Measurements from ENCODE around the gene ERP27. TPM values are rescaled to one million over a fixed set of nuclear protein-coding genes. Genes with fewer than 3 reads are reported as not detected.

The ERP27 gene
- total and polyA plus RNA-seq, 12 donors, result 0.18 to 3.0 (median 1.2) TPM; not detected in 2

GRCh38 chr12:14934511-14934910 lies 3.8 kb downstream of the ERP27 start:
- no peak overlapping the region for H3K27ac ChIP-seq
- no peak overlapping the region for H3K4me3 ChIP-seq
- no peaks in the 10 kb centered on the region for H3K27me3 ChIP-seq
- 96 to 100% (median 98%) methylated on average over 2 of the region's 2 CpGs for WGBS, 4 donors
- intact Hi-C loops (cut with DNase I), result no loop called here
- no peaks in the 10 kb centered on the region for H3K9me3 ChIP-seq (replicated peaks in 1 of 3)
- H3K4me1 ChIP-seq (replicated peaks in 1 of 2), result no peaks in the 10 kb centered on the region
- no peak for DNase-seq
- H3K36me3 ChIP-seq (replicated peaks in 1 of 2), result no peaks in the 10 kb centered on the region
- TF ChIP-seq POLR2A (IDR thresholded peaks at IDR 0.05), result no peak
- no peak for TF ChIP-seq CTCF (IDR thresholded peaks at IDR 0.05)

GRCh38 chr12:14931791-14932560 lies 6.4 kb downstream of the ERP27 start:
- Histone ChIP-seq H3K4me3 (no peak overlapping the region), H3K4me1 (replicated peaks in 1 of 2) (no peaks in the 10 kb centered on the region), H3K36me3 (replicated peaks in 1 of 2) (no peaks in the 10 kb centered on the region), H3K27me3 (no peaks in the 10 kb centered on the region), H3K9me3 (replicated peaks in 1 of 3) (no peaks in the 10 kb centered on the region), H3K27ac (no peak overlapping the region)
- intact Hi-C loops (cut with DNase I), result no loop called here
- WGBS, 4 donors, result 86 to 90% (median 88%) methylated on average over 7 of the region's 7 CpGs
- TF ChIP-seq CTCF (IDR thresholded peaks at IDR 0.05) (no peak), POLR2A (IDR thresholded peaks at IDR 0.05) (no peak)
- DNase-seq, result no peak

GRCh38 chr12:14931359-14931758 lies 7.0 kb downstream of the ERP27 start:
- no peaks in the 10 kb centered on the region for H3K36me3 ChIP-seq (replicated peaks in 1 of 2)
- H3K4me3 ChIP-seq, result no peak overlapping the region
- no peak overlapping the region for H3K27ac ChIP-seq
- TF ChIP-seq CTCF (IDR thresholded peaks at IDR 0.05), result no peak
- TF ChIP-seq POLR2A (IDR thresholded peaks at IDR 0.05), result no peak
- no peaks in the 10 kb centered on the region for H3K4me1 ChIP-seq (replicated peaks in 1 of 2)
- 75 to 87% (median 80%) methylated on average over 4 of the region's 4 CpGs for WGBS, 4 donors
- no peak for DNase-seq
- H3K9me3 ChIP-seq (replicated peaks in 1 of 3), result no peaks in the 10 kb centered on the region
- no peaks in the 10 kb centered on the region for H3K27me3 ChIP-seq
- intact Hi-C loops (cut with DNase I), result no loop called here

GRCh38 chr12:14930299-14930698 lies 8.0 kb downstream of the ERP27 start:
- TF ChIP-seq CTCF (IDR thresholded peaks at IDR 0.05) (no peak), POLR2A (IDR thresholded peaks at IDR 0.05) (no peak)
- no peak for DNase-seq
- H3K4me1 ChIP-seq (replicated peaks in 1 of 2), result no peaks in the 10 kb centered on the region
- no peak overlapping the region for H3K27ac ChIP-seq
- no peaks in the 10 kb centered on the region for H3K36me3 ChIP-seq (replicated peaks in 1 of 2)
- no peaks in the 10 kb centered on the region for H3K9me3 ChIP-seq (replicated peaks in 1 of 3)
- H3K4me3 ChIP-seq, result no peak overlapping the region
- no peaks in the 10 kb centered on the region for H3K27me3 ChIP-seq
- intact Hi-C loops (cut with DNase I), result no loop called here

Data from adrenal gland (tissue), 12 donors.